NCI-H2227 (cell line): ENCODE results near the gene TSR3.

ENCODE experiments used
- DNase-seq: peaks from one replicate; lab custom pipeline; 2025; ENCODE audit not compliant: unreplicated experiment; lab: John Stamatoyannopoulos, UW

TSR3 gene

GRCh38 chr16:1311212-1311737, 40.4 kb downstream of the TSR3 start:
- DNase-seq, result no peak

- no peak for DNase-seq
Observed at GRCh38 chr16:1310832-1311200, 40.9 kb downstream of the TSR3 start.

GRCh38 chr16:1309888-1310831, 41.5 kb downstream of the TSR3 start:
- DNase-seq, result peak; percentile 49

GRCh38 chr16:1308977-1309885, 42.4 kb downstream of the TSR3 start, which contains the start of gene UBE2I:
TSS of gene UBE2I (plus strand) at chr16:1309636. CDS start at chr16:1314031, 4,395 bp downstream.
- peak; percentile 98 for DNase-seq

DNA sequence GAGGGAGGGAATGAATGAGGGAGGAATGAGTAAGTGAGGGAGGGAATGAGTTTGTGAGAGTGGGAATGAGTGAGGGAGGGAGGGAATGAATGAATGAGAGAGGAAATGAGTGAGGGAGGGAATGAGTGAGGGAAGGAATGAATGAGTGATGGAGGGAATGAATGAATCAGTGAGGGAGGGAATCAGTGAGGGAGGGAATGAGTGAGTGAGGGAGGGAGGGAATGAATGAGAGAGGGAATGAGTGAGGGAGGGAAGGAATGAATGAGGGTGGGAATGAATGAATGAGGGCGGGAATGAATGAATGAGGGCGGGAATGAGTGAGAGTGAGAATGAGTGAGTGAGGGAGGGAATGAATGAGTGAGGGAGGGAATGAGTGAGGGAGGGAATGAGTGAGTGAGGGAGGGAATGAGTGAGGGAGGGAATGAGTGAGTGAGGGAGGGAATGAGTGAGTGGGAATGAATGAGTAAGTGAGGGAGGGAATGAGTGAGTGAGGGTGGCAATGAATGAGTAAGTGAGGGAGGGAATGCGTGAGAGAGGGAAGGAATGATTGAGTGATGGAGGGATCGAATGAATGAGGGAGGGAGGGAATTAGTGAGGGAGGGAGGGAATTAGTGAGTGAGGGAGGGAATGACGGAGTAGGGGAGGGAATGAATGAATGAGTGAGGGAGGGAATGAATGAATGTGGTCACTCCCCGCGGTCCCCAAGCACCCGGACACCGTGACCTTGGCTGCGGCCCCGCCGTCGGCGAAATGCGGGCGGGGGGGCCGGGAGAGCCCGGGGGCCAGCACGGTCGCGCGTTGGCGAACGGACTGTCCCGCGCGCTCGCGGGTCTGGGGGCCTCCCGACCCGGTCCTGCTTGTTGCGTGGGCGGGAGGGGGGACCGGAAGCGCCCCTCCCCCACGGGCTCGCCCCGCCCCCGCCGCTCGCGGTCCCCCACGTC, 43.4 kb downstream of the TSR3 start:
- DNase-seq, result no peak

DNA sequence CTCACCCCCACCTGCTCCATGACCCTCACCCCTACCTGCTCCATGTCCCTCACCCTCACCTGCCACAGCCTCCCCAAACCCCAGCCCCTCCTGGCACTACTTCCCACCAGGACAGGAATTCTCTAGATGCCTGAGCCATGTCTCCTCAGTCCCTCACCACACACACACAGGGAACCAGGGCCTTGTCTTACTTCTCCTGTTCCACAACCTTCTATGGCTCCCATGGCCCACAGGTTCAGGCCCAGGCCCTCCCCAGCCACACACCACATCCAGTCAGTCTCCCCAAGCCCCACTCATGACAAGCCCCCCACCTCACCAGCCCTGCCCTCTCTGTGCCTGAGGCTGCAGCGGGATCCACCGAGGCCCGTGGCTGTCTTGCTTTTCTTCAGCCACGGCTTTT, 45.3 kb downstream of the TSR3 start:
- DNase-seq, result no peak

DNA sequence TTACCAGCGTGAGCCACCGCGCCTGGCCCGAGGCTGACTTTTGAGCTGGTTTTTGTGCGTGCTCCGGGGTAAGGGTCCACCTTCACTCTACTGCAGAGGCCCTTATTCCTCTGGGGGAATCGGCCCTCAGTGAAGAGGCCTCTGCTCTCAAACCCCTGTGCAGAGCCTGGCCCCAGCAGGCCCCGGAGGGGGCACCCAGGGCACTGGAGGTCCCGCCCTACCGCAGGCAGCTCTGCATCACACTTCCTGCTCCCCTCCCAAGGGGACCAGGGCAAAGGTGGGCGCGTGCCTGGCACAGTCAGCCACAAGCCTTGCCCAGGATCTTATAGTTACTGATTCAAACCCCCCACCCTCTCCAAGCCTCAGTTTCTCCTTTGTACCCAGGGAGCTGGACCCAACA, 45.9 kb downstream of the TSR3 start:
- DNase-seq, result no peak

DNA sequence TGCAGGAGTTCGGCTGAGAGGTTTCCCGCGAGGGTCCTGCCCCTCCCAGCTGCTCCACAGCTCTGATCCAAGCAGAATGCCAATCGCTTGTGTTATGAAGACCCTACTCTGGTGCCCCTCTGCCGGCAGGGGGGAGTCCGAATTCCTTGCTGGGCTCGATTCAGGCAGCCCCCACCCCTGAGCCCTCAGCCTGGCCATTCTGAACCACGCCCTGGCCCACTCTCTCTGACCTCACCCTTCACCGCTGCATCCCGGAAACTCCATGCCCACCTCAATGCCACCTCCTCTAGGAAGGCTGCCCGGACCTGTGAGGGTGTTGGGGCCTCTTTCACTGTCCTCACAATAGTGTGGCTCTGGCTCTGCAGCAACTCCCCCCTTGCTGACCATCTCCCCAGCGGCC, 50.1 kb downstream of the TSR3 start:
- no peak for DNase-seq

DNA sequence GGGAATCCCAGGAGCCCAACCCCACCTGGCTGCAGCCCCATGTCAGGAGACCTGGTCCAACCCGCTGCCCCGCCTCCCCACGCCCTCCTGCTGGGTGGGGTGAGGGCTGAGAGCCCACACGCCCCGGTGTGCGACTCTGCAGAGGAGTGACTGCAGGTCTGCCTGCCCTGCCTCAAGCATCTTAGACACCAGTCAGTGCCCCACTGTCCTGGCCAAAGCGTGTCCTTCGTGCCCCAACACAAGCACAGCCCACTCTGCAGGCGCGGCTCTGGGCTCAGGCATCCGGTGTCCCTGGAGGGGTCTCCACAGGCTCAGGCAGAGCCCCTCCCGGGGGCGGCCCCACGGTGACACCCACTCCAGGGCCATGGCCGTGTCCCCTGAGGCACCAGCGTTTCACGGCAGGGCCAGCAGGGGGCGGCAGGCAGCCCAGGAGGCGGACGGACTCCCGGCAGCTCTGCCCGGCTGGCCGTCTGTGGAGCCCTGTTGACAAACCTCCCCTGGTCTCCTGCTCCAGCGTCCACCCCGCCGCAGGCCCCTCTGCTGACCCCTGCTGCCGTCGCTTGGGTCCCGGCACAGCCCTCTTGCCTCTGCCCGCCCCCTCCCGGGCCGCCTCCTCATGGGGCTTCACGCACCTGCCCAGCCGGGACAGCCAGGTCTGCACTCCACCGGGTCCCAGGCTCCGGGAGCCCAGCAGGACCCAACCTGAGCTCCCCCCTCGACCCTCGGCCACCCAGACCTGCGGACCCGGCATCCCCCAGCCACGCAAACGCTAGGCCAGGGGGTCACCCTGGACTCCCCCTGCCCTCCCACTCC, 50.8 kb downstream of the TSR3 start:
- DNase-seq, result peak; percentile 72

DNA sequence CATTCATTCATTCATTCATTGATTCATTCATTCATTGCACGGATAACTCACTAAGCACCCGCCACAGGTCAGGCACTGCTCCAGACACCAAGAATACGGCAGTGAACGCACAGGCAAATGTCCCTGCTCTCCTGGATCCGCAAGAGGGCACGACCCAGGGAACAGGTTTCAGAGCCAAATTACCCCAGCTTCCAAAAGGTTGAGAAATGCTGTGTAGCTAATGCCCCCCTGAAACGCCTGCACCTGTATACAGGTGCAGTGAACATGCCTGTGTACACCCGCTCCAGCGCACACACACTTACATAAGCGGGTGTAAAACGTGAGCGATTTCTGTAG, 51.8 kb downstream of the TSR3 start:
- no peak for DNase-seq
